Body of pancreas (tissue), 4 donors: ENCODE results near the gene HES1. TPM values are rescaled to one million over a fixed set of nuclear protein-coding genes. Genes with fewer than 3 reads are reported as not detected.
A peak's percentile ranks its signal among the peaks of the same experiment; 100 is the strongest.
"Not testable (repeated sequence)": the region's sequence is repeated elsewhere in the genome, so short reads cannot be mapped to it uniquely, and the experiment has no call there.

Source experiments
- ATAC-seq: fragments of 150-250 bp; one replicate; pipeline ENCODE4 v1.9.1; 2016
- DNase-seq, 4 donors: peaks; one replicate each; pipeline ENCODE4 v3.0.0-alpha.2; 2019
- H3K27ac ChIP-seq, 4 donors: fragments of 200-600 bp; sonication (generic); 1 replicate in 3 of 4; 2 replicates in 1 of 4; pipeline versions ENCODE4 v1.5.1 to v1.6.1; 2016 to 2019; ENCODE audit warnings: mild to moderate bottlenecking in 1 of 4, mixed read lengths in 1 of 4, moderate library complexity in 1 of 4
- H3K27me3 ChIP-seq, 2 donors: fragments of 200-600 bp; sonication (generic); one replicate each; pipeline ENCODE4 v1.6.0; 2016; ENCODE audit warnings: mild to moderate bottlenecking in 1 of 2
- H3K36me3 ChIP-seq, 2 donors: fragments of 200-600 bp; sonication (generic); replicated peaks in 1 of 2; 2 replicates each; pipeline ENCODE4 v1.5.1; 2016; ENCODE audit warnings: low read depth in 2 of 2; ENCODE audit not compliant: insufficient read depth in 1 of 2
- H3K4me1 ChIP-seq: fragments of 200-600 bp; sonication (generic); one replicate; pipeline ENCODE4 v1.6.0; 2016
- H3K4me3 ChIP-seq, 2 donors: fragments of 200-600 bp; sonication (generic); 1 replicate in 1 of 2; 2 replicates in 1 of 2; pipeline ENCODE4 v1.5.1; 2016 to 2019
- H3K9me3 ChIP-seq, 3 donors: fragments of 200-600 bp; sonication (generic); 1 replicate in 2 of 3; 2 replicates in 1 of 3; pipeline ENCODE4 v1.5.1; 2016
- POLR2A ChIP-seq, 3 donors: fragments of 450-650 bp; IDR thresholded peaks; one replicate each; pipeline ENCODE4 v1.6.1; 2016; ENCODE audit warnings: antibody characterized with exemption in 3 of 3, mild to moderate bottlenecking in 2 of 3
- WGBS, 2 donors: methylation state at CpG; one replicate each; pipeline ENCODE4 v1.1.5; 2017; 5-methylcytosine and 5-hydroxymethylcytosine counted together
- intact Hi-C: fragments of 100-400 bp; cut with DNase I; formaldehyde crosslinking; loops from one replicate; pipeline ENCODE4 v1.15.1; 2023
- total RNA-seq, 2 donors: library from RNA; depleted of rRNA; stranded (reverse); fragments of >200 nt; gene quantifications; one replicate each; pipeline ENCODE4 v1.1.0, GENCODE V29; 2016
- TF ChIP-seq, protein P1 (sequence below), 7 experiments: fragments of 450-650 bp in 4 of 7; fragments of 200-600 bp in 3 of 7; sonication (generic) in 3 of 7; IDR thresholded peaks; one replicate each; pipeline ENCODE4 v1.5.1; 2016 to 2019; ENCODE audit warnings: antibody characterized with exemption in 7 of 7

HES1 gene
- total RNA-seq, 2 donors from 2014 or later: 28.5 to 49.1 TPM

DNA sequence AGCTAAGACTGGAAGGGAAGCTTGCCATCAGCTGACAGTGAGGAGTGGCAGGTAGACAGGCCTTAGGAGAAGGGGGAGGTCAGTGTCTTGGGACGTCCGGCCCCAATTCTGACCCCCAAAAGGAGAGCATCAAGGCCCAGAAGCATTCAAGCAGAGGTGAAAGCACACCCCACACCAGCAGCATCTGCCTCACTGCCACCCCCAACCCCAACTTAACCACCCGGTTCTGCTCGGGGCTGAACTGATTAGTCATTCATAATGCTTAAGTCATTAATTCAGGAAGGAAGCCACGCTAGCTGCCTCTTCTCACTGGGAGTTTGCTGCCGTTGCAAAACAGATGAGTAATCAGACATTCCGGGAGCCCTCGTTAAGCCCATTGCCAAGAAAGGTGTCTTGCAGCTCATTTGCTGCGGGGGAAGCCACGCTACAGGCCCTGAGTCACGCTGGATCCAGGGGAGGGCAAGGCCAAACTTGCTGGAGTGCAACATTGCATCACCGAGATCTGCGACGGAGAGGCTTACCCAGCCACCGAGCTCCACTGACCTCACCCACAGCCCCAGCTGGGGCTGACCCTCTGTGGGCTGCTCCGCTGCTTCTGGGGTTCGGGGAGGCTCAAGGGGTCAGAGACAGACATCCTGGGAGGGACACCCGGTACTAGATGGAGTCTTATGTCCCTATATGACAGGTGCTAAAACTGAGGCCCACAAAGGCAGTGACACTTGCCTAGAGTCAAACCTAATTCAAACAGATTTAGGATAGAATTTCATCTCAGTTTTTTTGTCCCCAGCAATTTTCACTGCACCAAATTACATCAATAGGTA lies 46.4 kb upstream of the HES1 start:
- no peaks in the 10 kb centered on the region for H3K36me3 ChIP-seq
- peak overlapping the region in 3 of 4 donors; percentile 29 to 80 (median 34) for H3K27ac ChIP-seq
- ATAC-seq (peak; percentile 83), DNase-seq (peak; percentile 51 to 88 (median 69))
- TF ChIP-seq, protein P1, sequence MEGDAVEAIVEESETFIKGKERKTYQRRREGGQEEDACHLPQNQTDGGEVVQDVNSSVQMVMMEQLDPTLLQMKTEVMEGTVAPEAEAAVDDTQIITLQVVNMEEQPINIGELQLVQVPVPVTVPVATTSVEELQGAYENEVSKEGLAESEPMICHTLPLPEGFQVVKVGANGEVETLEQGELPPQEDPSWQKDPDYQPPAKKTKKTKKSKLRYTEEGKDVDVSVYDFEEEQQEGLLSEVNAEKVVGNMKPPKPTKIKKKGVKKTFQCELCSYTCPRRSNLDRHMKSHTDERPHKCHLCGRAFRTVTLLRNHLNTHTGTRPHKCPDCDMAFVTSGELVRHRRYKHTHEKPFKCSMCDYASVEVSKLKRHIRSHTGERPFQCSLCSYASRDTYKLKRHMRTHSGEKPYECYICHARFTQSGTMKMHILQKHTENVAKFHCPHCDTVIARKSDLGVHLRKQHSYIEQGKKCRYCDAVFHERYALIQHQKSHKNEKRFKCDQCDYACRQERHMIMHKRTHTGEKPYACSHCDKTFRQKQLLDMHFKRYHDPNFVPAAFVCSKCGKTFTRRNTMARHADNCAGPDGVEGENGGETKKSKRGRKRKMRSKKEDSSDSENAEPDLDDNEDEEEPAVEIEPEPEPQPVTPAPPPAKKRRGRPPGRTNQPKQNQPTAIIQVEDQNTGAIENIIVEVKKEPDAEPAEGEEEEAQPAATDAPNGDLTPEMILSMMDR (IDR thresholded peaks at IDR 0.05): no peak
- peak in 1 of 3 donors; percentile 7 for TF ChIP-seq POLR2A (IDR thresholded peaks at IDR 0.05)
- intact Hi-C loops: no loop called here
- H3K4me3 ChIP-seq: no peak overlapping the region
- no peaks in the 10 kb centered on the region for H3K9me3 ChIP-seq
- WGBS, 2 donors: 57 to 74% methylated on average over 10 to 18 of the region's 18 CpGs
- H3K4me1 ChIP-seq: peaks cover 10% of the 10 kb centered on the region
- no peaks in the 10 kb centered on the region for H3K27me3 ChIP-seq

DNA sequence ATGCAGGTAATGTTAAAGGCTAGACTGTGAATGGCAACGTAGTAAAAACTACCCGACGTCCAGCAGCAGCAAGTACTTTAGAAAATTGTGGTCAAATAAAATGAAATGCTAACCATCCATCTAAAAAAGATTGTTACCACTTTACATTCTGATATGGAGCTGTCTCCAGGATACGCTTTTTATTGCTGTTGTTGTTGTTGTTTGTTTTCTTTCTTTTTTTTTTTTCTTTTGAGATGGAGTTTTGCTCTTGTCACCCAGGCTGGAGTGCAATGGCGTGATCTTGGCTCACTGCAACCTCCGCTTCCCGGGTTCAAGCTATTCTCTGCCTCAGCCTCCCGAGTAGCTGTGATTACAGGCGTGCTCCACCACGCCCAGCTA lies 45.8 kb upstream of the HES1 start:
- H3K36me3 ChIP-seq, H3K27me3 ChIP-seq, ATAC-seq, H3K9me3 ChIP-seq, H3K4me3 ChIP-seq, intact Hi-C loops, DNase-seq: not testable (repeated sequence)
- 96% methylated on average over 10 of the region's 10 CpGs for WGBS, 2 donors
- Histone ChIP-seq H3K27ac (peak overlapping the region in 2 of 4 donors; percentile 34 to 80), H3K4me1 (peaks cover 11% of the 10 kb centered on the region)

DNA sequence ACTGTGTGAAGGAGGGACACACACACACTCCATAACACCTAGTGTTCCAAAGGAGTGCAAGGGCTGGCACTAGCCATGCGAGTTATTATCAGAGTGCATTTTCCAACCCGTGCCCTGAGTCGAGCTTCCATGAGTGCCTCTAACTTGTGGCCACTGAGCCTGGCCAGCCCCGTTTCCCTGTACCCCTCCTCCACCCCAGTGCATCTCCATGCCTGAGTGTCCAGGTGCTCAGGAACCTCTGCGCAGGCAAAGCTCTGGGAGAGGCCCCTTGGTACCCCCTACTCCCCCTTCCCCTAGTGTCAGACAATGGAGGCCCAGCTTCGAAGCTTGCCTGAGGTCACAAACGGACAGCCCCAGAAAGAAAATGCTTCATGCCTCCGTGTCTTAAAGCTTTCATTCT lies 45.2 kb upstream of the HES1 start:
- TF ChIP-seq, protein P1 (IDR thresholded peaks at IDR 0.05): no peak
- TF ChIP-seq POLR2A (IDR thresholded peaks at IDR 0.05): no peak
- H3K9me3 ChIP-seq: no peaks in the 10 kb centered on the region
- no peaks in the 10 kb centered on the region for H3K27me3 ChIP-seq
- DNase-seq: no peak
- ATAC-seq: no peak
- H3K4me3 ChIP-seq: no peak overlapping the region
- peaks cover 17% of the 10 kb centered on the region for H3K4me1 ChIP-seq
- H3K27ac ChIP-seq: no peak overlapping the region
- WGBS, 2 donors: 94 to 96% methylated on average over 6 to 8 of the region's 8 CpGs
- no peaks in the 10 kb centered on the region for H3K36me3 ChIP-seq
- intact Hi-C loops: no loop called here

DNA sequence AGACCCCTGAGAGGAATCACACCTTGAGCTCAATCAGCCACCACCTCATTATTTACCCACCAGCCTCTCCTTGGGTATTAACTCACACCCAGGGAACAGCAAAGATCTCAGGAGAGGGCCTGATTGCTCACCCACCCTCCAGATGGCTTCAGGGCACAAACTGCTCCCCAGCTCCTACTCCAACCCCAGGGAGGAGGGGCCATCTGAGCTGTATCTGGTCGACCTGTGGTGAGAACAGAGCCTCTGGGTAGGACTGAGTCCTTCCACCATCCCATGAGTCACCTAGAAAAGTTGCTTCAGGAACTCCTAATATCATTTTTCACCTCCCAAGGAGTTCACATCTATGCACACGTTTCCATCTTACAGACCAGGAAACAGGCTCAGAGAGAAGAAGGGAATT lies 44.8 kb upstream of the HES1 start:
- no peak for ATAC-seq

DNA sequence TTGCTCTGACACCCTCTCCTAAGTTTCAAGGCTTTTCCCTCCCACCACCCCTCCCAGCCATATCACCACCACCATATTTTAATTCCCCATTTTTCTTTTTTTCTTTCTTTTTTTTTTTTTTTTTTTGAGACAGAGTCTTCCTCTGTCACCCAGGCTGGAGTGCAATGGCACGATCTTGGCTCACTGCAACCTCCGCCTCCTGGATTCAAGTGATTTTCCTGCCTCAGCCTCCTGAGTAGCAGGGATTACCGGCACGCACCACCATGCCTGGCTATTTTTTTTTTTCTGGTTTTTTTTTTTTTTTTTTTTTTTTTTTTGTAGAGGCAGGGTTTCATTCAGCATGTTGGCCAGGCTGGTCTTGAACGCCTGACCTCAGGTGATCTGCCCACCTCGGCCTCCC lies 44.1 kb upstream of the HES1 start:
- DNase-seq, H3K36me3 ChIP-seq, intact Hi-C loops, H3K9me3 ChIP-seq, H3K4me3 ChIP-seq, H3K27me3 ChIP-seq, ATAC-seq: not testable (repeated sequence)
- 89 to 94% methylated on average over 6 of the region's 6 CpGs for WGBS, 2 donors
- H3K27ac ChIP-seq: peak overlapping the region in 2 of 4 donors; percentile 54 to 76
- peaks cover 29% of the 10 kb centered on the region for H3K4me1 ChIP-seq

More for the DNA sequence above, 44.8 kb upstream of the HES1 start:
- no peak for DNase-seq
- TF ChIP-seq, protein P1 (IDR thresholded peaks at IDR 0.05): no peak
- TF ChIP-seq POLR2A (IDR thresholded peaks at IDR 0.05): no peak
- intact Hi-C loops: no loop called here
- Histone ChIP-seq H3K36me3 (no peaks in the 10 kb centered on the region), H3K9me3 (no peaks in the 10 kb centered on the region), H3K27ac (no peak overlapping the region), H3K4me1 (peaks cover 21% of the 10 kb centered on the region), H3K27me3 (no peaks in the 10 kb centered on the region), H3K4me3 (no peak overlapping the region)
- 34 to 58% methylated on average over 2 of the region's 2 CpGs for WGBS, 2 donors
